HepG2 (cell line): ENCODE results near the gene GNAI2. TPM values are rescaled to one million over a fixed set of nuclear protein-coding genes. Genes with fewer than 3 reads are reported as not detected.
A peak's percentile ranks its signal among the peaks of the same experiment; 100 is the strongest.

ENCODE experiments used
- ARID2 ChIP-seq: sonication (generic); formaldehyde crosslinking; IDR thresholded peaks from 2 replicates; pipeline ENCODE4 v1.8.1; 2022; ENCODE audit warnings: mild to moderate bottlenecking, missing genetic modification reagents, borderline replicate concordance
- ASH2L ChIP-seq: fragments of 300-600, 200-600 bp; sonication (generic); IDR thresholded peaks from 2 replicates; pipeline ENCODE4 v1.7.0; 2017; ENCODE audit warnings: low read depth, mild to moderate bottlenecking, moderate library complexity, mixed read lengths, low read length; ENCODE audit not compliant: insufficient read length
- BRF2 ChIP-seq: sonication (generic); formaldehyde crosslinking; IDR thresholded peaks from 2 replicates; pipeline ENCODE4 v1.8.1; 2022; ENCODE audit warnings: mild to moderate bottlenecking, missing genetic modification reagents
- CREB1 ChIP-seq, 2 experiments: fragments of 450-650 bp in 1 of 2; IDR thresholded peaks; 2 replicates each; pipeline ENCODE4 v1.6.1; 2016 to 2017; ENCODE audit warnings: control low read depth in 1 of 2, mild to moderate bottlenecking in 1 of 2, missing compliant biosample characterization in 1 of 2, missing genetic modification characterization in 1 of 2
- FOXP4 ChIP-seq: sonication (generic); formaldehyde crosslinking; IDR thresholded peaks from 2 replicates; pipeline ENCODE4 v1.4.0; 2020; ENCODE audit warnings: missing genetic modification reagents
- GABPB1 ChIP-seq: IDR thresholded peaks from 2 replicates; pipeline ENCODE4 v1.6.1; 2016; ENCODE audit warnings: mild to moderate bottlenecking, missing genetic modification reagents, moderate library complexity, missing compliant biosample characterization
- ISX ChIP-seq: sonication (generic); formaldehyde crosslinking; conservative IDR thresholded peaks from 2 replicates; pipeline ENCODE4 v1.5.0; 2020; ENCODE audit warnings: missing genetic modification reagents
- MED8 ChIP-seq: sonication (generic); formaldehyde crosslinking; IDR thresholded peaks from 2 replicates; pipeline ENCODE4 v1.8.1; 2023; ENCODE audit warnings: mild to moderate bottlenecking, missing genetic modification reagents; ENCODE audit not compliant: insufficient replicate concordance
- PHF21A ChIP-seq: sonication (generic); formaldehyde crosslinking; IDR thresholded peaks from 2 replicates; pipeline ENCODE4 v1.5.0; 2020; ENCODE audit warnings: mild to moderate bottlenecking, missing genetic modification reagents
- PITX1 ChIP-seq: sonication (generic); formaldehyde crosslinking; IDR thresholded peaks from 2 replicates; pipeline ENCODE4 v1.5.1; 2020; ENCODE audit warnings: mild to moderate bottlenecking, missing genetic modification reagents
- POGZ ChIP-seq: sonication (generic); formaldehyde crosslinking; IDR thresholded peaks from 2 replicates; pipeline ENCODE4 v1.4.0; 2020; ENCODE audit warnings: mild to moderate bottlenecking, missing genetic modification reagents
- TBP ChIP-seq: sonication (generic); formaldehyde crosslinking; IDR thresholded peaks from 2 replicates; pipeline ENCODE4 v1.5.0; 2020; ENCODE audit warnings: missing genetic modification reagents
- ZBTB21 ChIP-seq: sonication (generic); formaldehyde crosslinking; IDR thresholded peaks from 2 replicates; pipeline ENCODE4 v1.4.0; 2020; ENCODE audit warnings: missing genetic modification reagents
- ZFP36L1 ChIP-seq: sonication (generic); formaldehyde crosslinking; IDR thresholded peaks from 2 replicates; pipeline ENCODE4 v1.8.0; 2022; ENCODE audit warnings: mild to moderate bottlenecking, missing genetic modification reagents, moderate library complexity
- ZFP90 ChIP-seq: sonication (generic); formaldehyde crosslinking; IDR thresholded peaks from 2 replicates; pipeline ENCODE4 v1.8.0; 2022; ENCODE audit warnings: missing genetic modification reagents, mild to moderate bottlenecking, inconsistent platforms, borderline replicate concordance
- ZFX ChIP-seq: sonication (generic); formaldehyde crosslinking; IDR thresholded peaks from 2 replicates; pipeline ENCODE4 v1.4.0; 2020; ENCODE audit warnings: mild to moderate bottlenecking, low read depth, missing genetic modification reagents, moderate library complexity
- ZNF12 ChIP-seq: sonication (generic); formaldehyde crosslinking; IDR thresholded peaks from 2 replicates; pipeline ENCODE4 v1.5.0; 2020; ENCODE audit warnings: missing genetic modification reagents
- ZNF136 ChIP-seq: sonication (generic); formaldehyde crosslinking; IDR thresholded peaks from 2 replicates; pipeline ENCODE4 v1.8.1; 2022; ENCODE audit warnings: low read depth, mild to moderate bottlenecking, moderate library complexity, missing genetic modification reagents
- ZNF205 ChIP-seq: IDR thresholded peaks from 2 replicates; pipeline ENCODE4 v1.6.1; 2018; ENCODE audit warnings: missing biosample characterization, missing genetic modification reagents
- ZNF572 ChIP-seq: sonication (generic); formaldehyde crosslinking; IDR thresholded peaks from 2 replicates; pipeline ENCODE4 v1.5.1; 2020; ENCODE audit warnings: mild to moderate bottlenecking, missing genetic modification reagents
- ZNF841 ChIP-seq: sonication (generic); formaldehyde crosslinking; IDR thresholded peaks from 2 replicates; pipeline ENCODE4 v1.8.1; 2023; ENCODE audit warnings: missing genetic modification reagents, borderline replicate concordance
- polyA plus RNA-seq, 8 experiments: library from polyadenylated mRNA; depleted of rRNA in 3 of 8; stranded (reverse) in 7 of 8; unstranded in 1 of 8; fragments of >200 nt; fragmentation: Illumina TruSeq in 4 of 8; extraction: Trizol in 4 of 8; gene quantifications; 2 replicates each; pipeline versions ENCODE4 v1.2.1 to v1.2.3, GENCODE V29; 2011 to 2016; ENCODE audit warnings: low read depth in 4 of 8, missing spikeins in 1 of 8, mixed read lengths in 1 of 8; ENCODE audit not compliant: insufficient read depth in 1 of 8
- total RNA-seq, 5 experiments: library from RNA; depleted of rRNA; stranded (reverse); fragments of >200 nt; fragmentation: Illumina TruSeq; extraction: Trizol; gene quantifications; 2 replicates each; pipeline ENCODE4 v1.2.3, GENCODE V29; 2016; ENCODE audit warnings: low read depth in 1 of 5
- TF ChIP-seq, protein P1 (sequence below): sonication (generic); formaldehyde crosslinking; IDR thresholded peaks from 2 replicates; pipeline ENCODE4 v1.4.0; 2020; ENCODE audit warnings: missing genetic modification reagents

Gene GNAI2
- total and polyA plus RNA-seq, 2 of the 13 experiments (the other 11 are each of a cell fraction or from before 2014, with no cell fraction given) = 51.1 to 66.2 TPM

DNA sequence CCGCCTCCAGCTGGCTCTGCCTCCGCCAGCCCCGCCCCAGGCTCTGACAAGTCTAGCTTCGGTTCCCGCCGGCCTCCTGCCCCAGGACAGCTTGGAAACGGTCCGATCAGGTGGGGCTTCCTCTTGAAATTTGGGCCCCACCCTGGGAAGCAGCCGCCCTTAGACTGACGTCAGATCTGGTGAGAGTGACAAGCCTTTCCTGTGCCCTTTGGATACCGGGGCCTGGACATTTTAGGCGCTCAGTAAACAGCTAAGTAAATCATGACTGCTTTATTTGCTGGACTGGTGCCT, 63.6 kb downstream of the GNAI2 start (continued):
- TF ChIP-seq, protein P1, sequence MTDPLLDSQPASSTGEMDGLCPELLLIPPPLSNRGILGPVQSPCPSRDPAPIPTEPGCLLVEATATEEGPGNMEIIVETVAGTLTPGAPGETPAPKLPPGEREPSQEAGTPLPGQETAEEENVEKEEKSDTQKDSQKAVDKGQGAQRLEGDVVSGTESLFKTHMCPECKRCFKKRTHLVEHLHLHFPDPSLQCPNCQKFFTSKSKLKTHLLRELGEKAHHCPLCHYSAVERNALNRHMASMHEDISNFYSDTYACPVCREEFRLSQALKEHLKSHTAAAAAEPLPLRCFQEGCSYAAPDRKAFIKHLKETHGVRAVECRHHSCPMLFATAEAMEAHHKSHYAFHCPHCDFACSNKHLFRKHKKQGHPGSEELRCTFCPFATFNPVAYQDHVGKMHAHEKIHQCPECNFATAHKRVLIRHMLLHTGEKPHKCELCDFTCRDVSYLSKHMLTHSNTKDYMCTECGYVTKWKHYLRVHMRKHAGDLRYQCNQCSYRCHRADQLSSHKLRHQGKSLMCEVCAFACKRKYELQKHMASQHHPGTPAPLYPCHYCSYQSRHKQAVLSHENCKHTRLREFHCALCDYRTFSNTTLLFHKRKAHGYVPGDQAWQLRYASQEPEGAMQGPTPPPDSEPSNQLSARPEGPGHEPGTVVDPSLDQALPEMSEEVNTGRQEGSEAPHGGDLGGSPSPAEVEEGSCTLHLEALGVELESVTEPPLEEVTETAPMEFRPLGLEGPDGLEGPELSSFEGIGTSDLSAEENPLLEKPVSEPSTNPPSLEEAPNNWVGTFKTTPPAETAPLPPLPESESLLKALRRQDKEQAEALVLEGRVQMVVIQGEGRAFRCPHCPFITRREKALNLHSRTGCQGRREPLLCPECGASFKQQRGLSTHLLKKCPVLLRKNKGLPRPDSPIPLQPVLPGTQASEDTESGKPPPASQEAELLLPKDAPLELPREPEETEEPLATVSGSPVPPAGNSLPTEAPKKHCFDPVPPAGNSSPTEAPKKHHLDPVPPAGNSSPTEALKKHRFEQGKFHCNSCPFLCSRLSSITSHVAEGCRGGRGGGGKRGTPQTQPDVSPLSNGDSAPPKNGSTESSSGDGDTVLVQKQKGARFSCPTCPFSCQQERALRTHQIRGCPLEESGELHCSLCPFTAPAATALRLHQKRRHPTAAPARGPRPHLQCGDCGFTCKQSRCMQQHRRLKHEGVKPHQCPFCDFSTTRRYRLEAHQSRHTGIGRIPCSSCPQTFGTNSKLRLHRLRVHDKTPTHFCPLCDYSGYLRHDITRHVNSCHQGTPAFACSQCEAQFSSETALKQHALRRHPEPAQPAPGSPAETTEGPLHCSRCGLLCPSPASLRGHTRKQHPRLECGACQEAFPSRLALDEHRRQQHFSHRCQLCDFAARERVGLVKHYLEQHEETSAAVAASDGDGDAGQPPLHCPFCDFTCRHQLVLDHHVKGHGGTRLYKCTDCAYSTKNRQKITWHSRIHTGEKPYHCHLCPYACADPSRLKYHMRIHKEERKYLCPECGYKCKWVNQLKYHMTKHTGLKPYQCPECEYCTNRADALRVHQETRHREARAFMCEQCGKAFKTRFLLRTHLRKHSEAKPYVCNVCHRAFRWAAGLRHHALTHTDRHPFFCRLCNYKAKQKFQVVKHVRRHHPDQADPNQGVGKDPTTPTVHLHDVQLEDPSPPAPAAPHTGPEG (CRISPR knock-in tag) = peak; percentile 16; the same call in 1 of the 2 replicates
- TF ChIP-seq PITX1 (CRISPR knock-in tag) = 0 out of 2 replicates have a peak, but pooled peaks have one; percentile 13
- peak; percentile 86 for TF ChIP-seq PHF21A
- TF ChIP-seq CREB1 (IDR thresholded peaks at IDR 0.05) = peak; percentile 83
- TF ChIP-seq CREB1 (CRISPR knock-in tag; IDR thresholded peaks at IDR 0.05) = peak; percentile 88
- peak; percentile 25 for TF ChIP-seq ZFX (CRISPR knock-in tag)
- TF ChIP-seq TBP (CRISPR knock-in tag) = 0 out of 2 replicates have a peak, but pooled peaks have one; percentile 69
- TF ChIP-seq BRF2 (CRISPR knock-in tag) = 0 out of 2 replicates have a peak, but pooled peaks have one; percentile 61
- TF ChIP-seq GABPB1 (CRISPR knock-in tag) = peak; percentile 51; the same call in 1 of the 2 replicates
- no peak for TF ChIP-seq ZNF12 (CRISPR knock-in tag)
- TF ChIP-seq ASH2L = peak; percentile 40
- 0 out of 2 replicates have a peak, but pooled peaks have one; percentile 14 for TF ChIP-seq ZFP36L1
- peak; percentile 52 for TF ChIP-seq MED8 (CRISPR knock-in tag)
- peak; percentile 98 for TF ChIP-seq ZNF205 (CRISPR knock-in tag)
- peak; percentile 85; the same call in 1 of the 2 replicates for TF ChIP-seq ZBTB21 (CRISPR knock-in tag)
- peak; percentile 77; the same call in 1 of the 2 replicates for TF ChIP-seq ARID2 (CRISPR knock-in tag)
- 0 out of 2 replicates have a peak, but pooled peaks have one; percentile 33 for TF ChIP-seq ISX
- TF ChIP-seq ZFP90 (CRISPR knock-in tag) = 0 out of 2 replicates have a peak, but pooled peaks have one; percentile 6
- TF ChIP-seq POGZ = peak; percentile 5; the same call in 1 of the 2 replicates
- TF ChIP-seq FOXP4 (CRISPR knock-in tag) = peak; percentile 50
- TF ChIP-seq ZNF136 (CRISPR knock-in tag) = no peak
- no peak; the same call in 1 of the 2 replicates for TF ChIP-seq ZNF572 (CRISPR knock-in tag)
- TF ChIP-seq ZNF841 (CRISPR knock-in tag) = no peak
